ENCODE results near the gene UBL4A. TPM values are rescaled to one million over a fixed set of nuclear protein-coding genes. Genes with fewer than 3 reads are reported as not detected.

The UBL4A gene
- total RNA-seq, 1 experiment from 2014 or later: 41.3 TPM

GRCh38 chrX:154476821-154477220 is 9.6 kb downstream of the UBL4A start:
- no peak for DNase-seq
- TF ChIP-seq CTCF (IDR thresholded peaks at IDR 0.05; ENCODE audit: unreplicated experiment): no peak
- H3K9me3 Mint-ChIP-seq (ENCODE audit: low read depth, unreplicated experiment): no peaks in the 10 kb centered on the region
- no peak overlapping the region for H3K4me3 Mint-ChIP-seq (ENCODE audit: low read depth, unreplicated experiment)
- peaks cover 41% of the 10 kb centered on the region for H3K36me3 Mint-ChIP-seq (ENCODE audit: insufficient read depth, unreplicated experiment)
- intact Hi-C loops (cut with micrococcal nuclease; ENCODE audit: unreplicated experiment): no loop called here
- no peaks in the 10 kb centered on the region for H3K4me1 Mint-ChIP-seq (ENCODE audit: low read depth, unreplicated experiment)
- BruUV-seq (replicated peaks): no TSS peak
- H3K27ac Mint-ChIP-seq (ENCODE audit: unreplicated experiment): no peak overlapping the region
- CTCF ChIA-PET: no interaction called here
- no peaks in the 10 kb centered on the region for H3K27me3 Mint-ChIP-seq (ENCODE audit: unreplicated experiment)

- Mint-ChIP-seq H3K9me3 (ENCODE audit: low read depth, unreplicated experiment) (no peaks in the 10 kb centered on the region), H3K27me3 (ENCODE audit: unreplicated experiment) (no peaks in the 10 kb centered on the region), H3K4me1 (ENCODE audit: low read depth, unreplicated experiment) (no peaks in the 10 kb centered on the region), H3K27ac (ENCODE audit: unreplicated experiment) (no peak overlapping the region), H3K4me3 (ENCODE audit: low read depth, unreplicated experiment) (no peak overlapping the region), H3K36me3 (ENCODE audit: insufficient read depth, unreplicated experiment) (peaks cover 49% of the 10 kb centered on the region)
- intact Hi-C loops (cut with micrococcal nuclease; ENCODE audit: unreplicated experiment): no loop called here
- BruUV-seq (replicated peaks): no TSS peak
- DNase-seq: no peak
- TF ChIP-seq CTCF (IDR thresholded peaks at IDR 0.05; ENCODE audit: unreplicated experiment): no peak
- CTCF ChIA-PET: no interaction called here
Measured at GRCh38 chrX:154473683-154474082, 12.7 kb downstream of the UBL4A start.

GRCh38 chrX:154472685-154473632 is 13.5 kb downstream of the UBL4A start:
- intact Hi-C loops (cut with micrococcal nuclease; ENCODE audit: unreplicated experiment): no loop called here
- no TSS peak for BruUV-seq (replicated peaks)
- Mint-ChIP-seq H3K27ac (ENCODE audit: unreplicated experiment) (no peak overlapping the region), H3K36me3 (ENCODE audit: insufficient read depth, unreplicated experiment) (peaks cover 45% of the 10 kb centered on the region), H3K4me1 (ENCODE audit: low read depth, unreplicated experiment) (no peaks in the 10 kb centered on the region), H3K9me3 (ENCODE audit: low read depth, unreplicated experiment) (no peaks in the 10 kb centered on the region), H3K4me3 (ENCODE audit: low read depth, unreplicated experiment) (no peak overlapping the region), H3K27me3 (ENCODE audit: unreplicated experiment) (no peaks in the 10 kb centered on the region)
- DNase-seq: no peak
- CTCF ChIA-PET: no interaction called here
- TF ChIP-seq CTCF (IDR thresholded peaks at IDR 0.05; ENCODE audit: unreplicated experiment): no peak

GRCh38 chrX:154471839-154472684 is 14.4 kb downstream of the UBL4A start:
- CTCF ChIA-PET: interaction anchor here (0.6 kb wide), 1 partner anchor 598 kb away, joined by 3 read pairs; no protein-coding TSS in a partner anchor
- no peaks in the 10 kb centered on the region for H3K9me3 Mint-ChIP-seq (ENCODE audit: low read depth, unreplicated experiment)

More at GRCh38 chrX:154471839-154472684, 14.4 kb downstream of the UBL4A start:
- no peaks in the 10 kb centered on the region for H3K4me1 Mint-ChIP-seq (ENCODE audit: low read depth, unreplicated experiment)
- H3K27me3 Mint-ChIP-seq (ENCODE audit: unreplicated experiment): no peaks in the 10 kb centered on the region
- H3K36me3 Mint-ChIP-seq (ENCODE audit: insufficient read depth, unreplicated experiment): peaks cover 38% of the 10 kb centered on the region
- DNase-seq: no peak
- intact Hi-C loops (cut with micrococcal nuclease; ENCODE audit: unreplicated experiment): no loop called here
- H3K4me3 Mint-ChIP-seq (ENCODE audit: low read depth, unreplicated experiment): no peak overlapping the region
- no peak for TF ChIP-seq CTCF (IDR thresholded peaks at IDR 0.05; ENCODE audit: unreplicated experiment)
- H3K27ac Mint-ChIP-seq (ENCODE audit: unreplicated experiment): no peak overlapping the region
- no TSS peak for BruUV-seq (replicated peaks)

All from Calu3 (cell line).